ENCODE data around the gene PIWIL1. TPM values are rescaled to one million over a fixed set of nuclear protein-coding genes. Genes with fewer than 3 reads are reported as not detected.

The PIWIL1 gene
- total and polyA plus RNA-seq, 2 donors (not counting 3 experiments of a cell fraction or from before 2014, with no cell fraction given), result not detected

DNA sequence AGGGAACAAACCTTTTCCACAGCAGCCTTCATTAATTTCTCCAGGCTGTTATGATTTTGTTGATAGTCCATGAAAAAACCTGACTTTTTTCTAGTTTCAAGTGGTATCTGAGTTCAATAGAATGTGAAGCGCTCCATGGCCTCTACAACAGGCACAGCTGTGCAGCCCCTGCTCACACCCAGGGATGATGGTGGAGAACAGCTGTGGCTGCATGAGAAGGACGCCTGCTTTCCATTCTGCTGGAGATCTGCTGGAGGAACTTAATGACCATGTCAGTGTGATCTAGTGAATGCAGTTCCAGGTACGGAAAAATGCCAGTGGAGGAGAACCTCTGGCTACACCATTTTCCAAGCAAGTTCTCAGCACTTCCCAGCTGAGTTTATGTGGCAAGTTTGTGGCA is 80.6 kb downstream of the PIWIL1 start:
- no TSS peak for BruUV-seq (replicated peaks)
- Histone ChIP-seq H3K4me3 (replicated peaks in 1 of 3; ENCODE audit: insufficient read depth in 1 of 3, low read depth in 1 of 3, low read length in 3 of 3) (no peak overlapping the region), H3K4me2 (ENCODE audit: insufficient read depth, low read length) (no peak overlapping the region), H4K20me1 (replicated peaks; ENCODE audit: control insufficient read depth, extremely low read depth, insufficient read depth, low read length) (no peaks in the 10 kb centered on the region), H3K9ac (replicated peaks; ENCODE audit: extremely low read depth, insufficient read depth, low read length) (no peak overlapping the region), H2AFZ (ENCODE audit: low read depth, low read length) (no peak overlapping the region), H3K27ac (ENCODE audit: insufficient read depth, low read depth, low read length) (no peak overlapping the region), H3K9me3 (replicated peaks; ENCODE audit: control insufficient read depth, insufficient read depth, low read length) (peaks cover 15% of the 10 kb centered on the region), H3K27me3 (ENCODE audit: control insufficient read depth in 2 of 2, insufficient read depth in 2 of 2, low read length in 2 of 2) (no peaks in the 10 kb centered on the region), H3K9me1 (replicated peaks; ENCODE audit: control insufficient read depth, extremely low read depth, insufficient read depth, low read length) (no peaks in the 10 kb centered on the region), H3K36me3 (ENCODE audit: control insufficient read depth in 2 of 2, extremely low read depth in 1 of 2, insufficient read depth in 2 of 2, low read length in 2 of 2) (no peaks in the 10 kb centered on the region), H3K79me2 (ENCODE audit: control insufficient read depth, insufficient read depth, low read length) (no peaks in the 10 kb centered on the region), H3K4me1 (ENCODE audit: control insufficient read depth, extremely low read depth, insufficient read depth, low read length) (no peaks in the 10 kb centered on the region)
- CTCF ChIA-PET, result no interaction called here
- intact Hi-C loops (cut with micrococcal nuclease) (no loop called here), dilution Hi-C loops (cut with MboI; ENCODE audit: extremely low pct_ligation_motif_present, low sequenced_read_pairs) (no loop called here)
- POLR2A ChIA-PET, result no interaction called here
- no peak for TF ChIP-seq POLR2A (IDR thresholded peaks at IDR 0.05; ENCODE audit: low read depth, low read length)
- TF ChIP-seq FOS (IDR thresholded peaks at IDR 0.05; ENCODE audit: borderline replicate concordance, insufficient read depth, low read length), result no peak
- TF ChIP-seq MYC (IDR thresholded peaks at IDR 0.05; ENCODE audit: low read depth, low read length), result no peak
- no peak for TF ChIP-seq JUN (IDR thresholded peaks at IDR 0.05; ENCODE audit: borderline replicate concordance, insufficient read depth, insufficient read length, low read depth)
- TF ChIP-seq MAX (IDR thresholded peaks at IDR 0.05; ENCODE audit: insufficient read depth, insufficient read length), result no peak
- TF ChIP-seq, protein P1, sequence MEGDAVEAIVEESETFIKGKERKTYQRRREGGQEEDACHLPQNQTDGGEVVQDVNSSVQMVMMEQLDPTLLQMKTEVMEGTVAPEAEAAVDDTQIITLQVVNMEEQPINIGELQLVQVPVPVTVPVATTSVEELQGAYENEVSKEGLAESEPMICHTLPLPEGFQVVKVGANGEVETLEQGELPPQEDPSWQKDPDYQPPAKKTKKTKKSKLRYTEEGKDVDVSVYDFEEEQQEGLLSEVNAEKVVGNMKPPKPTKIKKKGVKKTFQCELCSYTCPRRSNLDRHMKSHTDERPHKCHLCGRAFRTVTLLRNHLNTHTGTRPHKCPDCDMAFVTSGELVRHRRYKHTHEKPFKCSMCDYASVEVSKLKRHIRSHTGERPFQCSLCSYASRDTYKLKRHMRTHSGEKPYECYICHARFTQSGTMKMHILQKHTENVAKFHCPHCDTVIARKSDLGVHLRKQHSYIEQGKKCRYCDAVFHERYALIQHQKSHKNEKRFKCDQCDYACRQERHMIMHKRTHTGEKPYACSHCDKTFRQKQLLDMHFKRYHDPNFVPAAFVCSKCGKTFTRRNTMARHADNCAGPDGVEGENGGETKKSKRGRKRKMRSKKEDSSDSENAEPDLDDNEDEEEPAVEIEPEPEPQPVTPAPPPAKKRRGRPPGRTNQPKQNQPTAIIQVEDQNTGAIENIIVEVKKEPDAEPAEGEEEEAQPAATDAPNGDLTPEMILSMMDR (IDR thresholded peaks at IDR 0.05; ENCODE audit: extremely low read depth in 1 of 2, insufficient read depth in 1 of 2, low read depth in 1 of 2, low read length in 2 of 2), result no peak
- no peak for TF ChIP-seq EZH2 (IDR thresholded peaks at IDR 0.05; ENCODE audit: borderline replicate concordance, low read depth, low read length, severe bottlenecking)
- no peak for FAIRE-seq
- DNase-seq (ENCODE audit: low read depth, low spot score), result no peak

Measured in endothelial cell of umbilical vein (primary cell).